Omental fat pad (tissue), 4 donors: ENCODE measurements around the gene PFKFB4. TPM values are rescaled to one million over a fixed set of nuclear protein-coding genes. Genes with fewer than 3 reads are reported as not detected.
"Not testable (repeated sequence)": the region's sequence is repeated elsewhere in the genome, so short reads cannot be mapped to it uniquely, and the experiment has no call there.

Experiments used
- ATAC-seq: fragments of 150-250 bp; one replicate; pipeline ENCODE4 v1.9.1; 2016; ENCODE audit warnings: mild to moderate bottlenecking, moderate library complexity; ENCODE audit not compliant: low FRiP score
- DNase-seq: peaks from one replicate; pipeline ENCODE4 v3.0.0-alpha.2; 2019; ENCODE audit warnings: low spot score
- total RNA-seq, 4 donors: library from RNA; depleted of rRNA; stranded (reverse); fragments of >200 nt; gene quantifications; one replicate each; pipeline ENCODE4 v1.1.0, GENCODE V29; 2016
- TF ChIP-seq, protein P1 (sequence below), 3 donors: fragments of 450-650 bp; IDR thresholded peaks; one replicate each; pipeline ENCODE4 v1.5.1; 2016 to 2017; ENCODE audit warnings: antibody characterized with exemption in 3 of 3, mild to moderate bottlenecking in 3 of 3, moderate library complexity in 2 of 3

The PFKFB4 gene
- total RNA-seq, 4 donors from 2014 or later = 1.9 to 16.2 (median 3.2) TPM

DNA sequence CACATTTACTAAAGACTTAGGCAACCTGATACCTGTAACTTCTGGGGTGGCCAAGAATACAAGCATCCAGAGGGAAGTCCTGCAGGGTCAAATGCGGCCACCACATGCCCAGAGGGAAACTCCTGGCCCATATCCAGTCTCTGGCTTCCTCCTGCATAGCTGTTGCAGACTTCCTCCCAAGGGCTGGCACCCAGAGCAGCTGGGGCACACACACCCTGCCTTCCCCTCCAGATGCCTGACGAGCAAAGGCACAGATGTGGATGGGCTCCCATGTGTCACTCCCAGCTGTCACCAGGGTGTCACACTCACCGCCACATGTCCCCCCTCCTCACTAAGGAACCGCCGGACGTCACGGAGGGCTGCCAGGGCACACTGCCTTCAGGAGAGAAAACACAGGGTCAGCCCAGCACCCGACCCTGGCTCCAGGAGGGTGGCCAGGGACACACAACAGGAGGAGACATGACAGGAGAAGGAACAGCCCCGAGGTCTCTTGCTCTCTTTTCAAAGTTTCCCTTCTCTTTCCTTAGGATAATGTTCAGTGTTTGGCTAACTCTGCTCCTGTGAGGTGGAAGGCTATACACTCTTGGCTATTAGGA is 13.2 kb downstream of the PFKFB4 start:
- TF ChIP-seq, protein P1, sequence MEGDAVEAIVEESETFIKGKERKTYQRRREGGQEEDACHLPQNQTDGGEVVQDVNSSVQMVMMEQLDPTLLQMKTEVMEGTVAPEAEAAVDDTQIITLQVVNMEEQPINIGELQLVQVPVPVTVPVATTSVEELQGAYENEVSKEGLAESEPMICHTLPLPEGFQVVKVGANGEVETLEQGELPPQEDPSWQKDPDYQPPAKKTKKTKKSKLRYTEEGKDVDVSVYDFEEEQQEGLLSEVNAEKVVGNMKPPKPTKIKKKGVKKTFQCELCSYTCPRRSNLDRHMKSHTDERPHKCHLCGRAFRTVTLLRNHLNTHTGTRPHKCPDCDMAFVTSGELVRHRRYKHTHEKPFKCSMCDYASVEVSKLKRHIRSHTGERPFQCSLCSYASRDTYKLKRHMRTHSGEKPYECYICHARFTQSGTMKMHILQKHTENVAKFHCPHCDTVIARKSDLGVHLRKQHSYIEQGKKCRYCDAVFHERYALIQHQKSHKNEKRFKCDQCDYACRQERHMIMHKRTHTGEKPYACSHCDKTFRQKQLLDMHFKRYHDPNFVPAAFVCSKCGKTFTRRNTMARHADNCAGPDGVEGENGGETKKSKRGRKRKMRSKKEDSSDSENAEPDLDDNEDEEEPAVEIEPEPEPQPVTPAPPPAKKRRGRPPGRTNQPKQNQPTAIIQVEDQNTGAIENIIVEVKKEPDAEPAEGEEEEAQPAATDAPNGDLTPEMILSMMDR (IDR thresholded peaks at IDR 0.05) = no peak
- no peak for ATAC-seq
- no peak for DNase-seq

DNA sequence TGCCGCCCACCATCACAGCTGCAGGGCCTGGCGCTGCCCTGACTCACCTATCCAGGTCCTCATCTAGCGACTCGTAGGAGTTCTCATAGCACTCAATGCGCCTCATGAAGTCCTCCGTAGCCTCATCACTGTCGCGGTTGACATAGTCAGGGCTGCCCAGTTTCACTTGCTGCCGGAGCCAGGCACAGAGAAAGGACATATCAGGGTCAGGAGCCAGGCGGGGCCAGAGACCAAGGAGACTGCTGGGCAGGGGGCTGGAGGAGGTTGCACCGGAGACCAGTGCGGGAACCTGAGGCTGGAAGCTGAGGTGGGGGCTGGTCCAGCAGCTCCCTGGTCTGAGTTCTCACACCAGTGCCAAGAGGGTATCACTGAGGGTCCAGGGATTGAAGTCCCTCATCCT is 18.2 kb downstream of the PFKFB4 start:
- TF ChIP-seq, protein P1 (IDR thresholded peaks at IDR 0.05) = no peak
- ATAC-seq (no peak), DNase-seq (no peak)

DNA sequence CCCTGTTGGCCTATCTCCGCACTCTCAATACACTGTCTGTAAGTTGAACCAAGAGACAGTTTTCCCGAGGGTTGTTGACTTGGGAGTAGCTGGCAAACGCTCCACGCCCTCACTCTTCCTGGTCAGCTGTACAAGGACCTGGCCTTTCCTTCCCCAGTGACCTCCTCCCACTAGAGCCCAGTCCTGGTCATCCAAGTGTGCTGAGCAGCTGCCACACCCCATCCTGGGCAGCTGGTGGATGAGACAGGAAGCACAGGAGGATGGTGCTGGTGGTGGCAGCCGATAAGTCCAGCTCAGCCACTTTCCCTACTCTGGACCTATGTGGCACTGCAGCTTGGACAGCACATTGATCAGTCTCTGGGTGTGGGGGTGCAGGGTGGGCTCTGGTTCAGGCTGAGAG is 19.8 kb downstream of the PFKFB4 start:
- no peak for ATAC-seq
- DNase-seq = no peak
- TF ChIP-seq, protein P1 (IDR thresholded peaks at IDR 0.05) = no peak

DNA sequence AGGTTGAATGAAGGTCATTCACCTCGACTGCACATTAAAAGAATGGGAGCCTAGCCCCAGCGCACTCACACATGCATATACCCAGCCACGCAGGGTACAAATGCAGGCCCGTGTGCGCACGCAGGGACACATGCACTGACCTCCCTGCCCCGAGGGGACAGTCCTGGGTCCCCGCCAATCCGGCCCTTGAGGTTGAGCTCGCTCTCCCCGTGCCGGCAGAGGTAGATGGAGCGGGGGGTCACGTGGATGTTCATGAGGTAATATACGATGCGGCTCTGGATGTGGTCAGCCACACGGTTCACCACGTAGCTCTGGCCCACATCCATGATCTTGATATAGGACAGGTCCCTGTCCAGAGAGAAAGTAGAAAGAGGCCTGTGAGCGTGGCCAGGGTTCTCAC is 20.5 kb downstream of the PFKFB4 start:
- ATAC-seq = no peak
- no peak for DNase-seq
- TF ChIP-seq, protein P1 (IDR thresholded peaks at IDR 0.05) = no peak

DNA sequence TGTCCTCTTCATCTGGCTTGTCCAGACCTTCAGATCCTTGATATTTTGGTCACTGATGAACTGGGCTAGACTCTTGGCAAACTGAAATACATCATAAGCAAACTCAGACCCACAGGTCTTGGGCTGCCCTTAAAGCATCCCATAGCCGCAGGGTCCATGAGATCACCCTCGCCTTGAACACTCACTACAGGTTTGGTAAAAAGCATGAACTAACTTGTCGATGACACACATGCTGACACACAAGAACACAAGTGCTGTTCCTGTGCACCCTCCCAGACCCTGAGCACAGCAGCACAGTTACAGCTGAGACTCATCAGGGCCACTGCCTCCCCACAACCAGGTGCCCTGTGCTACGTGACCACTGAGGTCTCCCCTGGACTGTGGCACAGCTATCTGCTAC is 21.0 kb downstream of the PFKFB4 start:
- TF ChIP-seq, protein P1 (IDR thresholded peaks at IDR 0.05) = no peak

DNA sequence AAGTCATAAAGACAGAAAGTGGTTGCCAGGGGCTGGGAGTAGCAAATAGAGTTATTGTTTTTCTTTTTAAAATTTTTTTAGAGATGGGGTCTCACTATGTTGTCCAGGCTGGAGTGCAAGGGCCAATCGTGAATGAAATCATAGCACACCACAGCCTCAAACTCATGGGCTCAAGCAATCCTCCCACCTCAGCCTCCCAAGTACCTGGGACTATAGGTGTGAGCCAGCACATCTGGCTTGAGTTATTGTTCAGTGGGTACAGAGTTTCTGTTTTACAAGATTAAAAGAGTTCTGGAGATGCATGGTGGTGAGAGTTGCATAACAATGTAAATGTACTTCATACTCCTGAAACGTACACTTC is 23.6 kb downstream of the PFKFB4 start:
- ATAC-seq = no peak
- TF ChIP-seq, protein P1 (IDR thresholded peaks at IDR 0.05) = no peak
- no peak for DNase-seq

More for the DNA sequence above, 21.0 kb downstream of the PFKFB4 start:
- no peak for DNase-seq
- no peak for ATAC-seq

DNA sequence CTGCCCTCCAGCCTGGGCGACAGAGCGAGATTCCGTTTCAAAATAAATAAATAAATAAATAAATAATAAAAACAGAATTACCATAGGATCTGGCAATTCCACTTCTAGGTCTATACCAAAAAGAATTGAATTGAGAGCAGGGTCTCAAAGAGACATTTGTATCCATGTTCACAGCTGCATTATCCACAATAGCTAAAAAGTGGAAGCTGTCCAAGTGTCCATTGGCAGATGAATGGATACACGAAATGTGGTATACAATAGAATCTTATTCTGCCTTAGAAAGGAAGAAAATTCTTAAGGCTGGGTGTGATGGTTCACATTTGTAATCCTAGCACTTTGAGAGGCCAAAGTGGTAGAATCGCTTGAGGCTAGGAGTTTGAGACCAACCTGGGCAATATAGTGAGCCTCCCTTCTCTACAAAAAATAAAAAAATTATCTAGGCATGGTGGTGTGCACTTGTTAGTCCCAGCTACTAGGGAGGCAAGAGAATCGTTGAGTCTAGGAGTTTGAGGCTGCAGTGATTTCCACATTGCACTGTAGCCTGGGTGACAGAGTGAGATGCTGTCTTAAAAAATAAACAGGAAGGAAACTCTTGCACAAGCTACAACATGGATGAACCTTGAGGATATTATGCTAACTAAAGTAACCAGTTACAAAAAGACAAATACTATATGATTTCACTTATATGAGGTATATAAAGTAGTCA is 24.2 kb downstream of the PFKFB4 start:
- DNase-seq = no peak
- TF ChIP-seq, protein P1 (IDR thresholded peaks at IDR 0.05) = no peak
- ATAC-seq = no peak

DNA sequence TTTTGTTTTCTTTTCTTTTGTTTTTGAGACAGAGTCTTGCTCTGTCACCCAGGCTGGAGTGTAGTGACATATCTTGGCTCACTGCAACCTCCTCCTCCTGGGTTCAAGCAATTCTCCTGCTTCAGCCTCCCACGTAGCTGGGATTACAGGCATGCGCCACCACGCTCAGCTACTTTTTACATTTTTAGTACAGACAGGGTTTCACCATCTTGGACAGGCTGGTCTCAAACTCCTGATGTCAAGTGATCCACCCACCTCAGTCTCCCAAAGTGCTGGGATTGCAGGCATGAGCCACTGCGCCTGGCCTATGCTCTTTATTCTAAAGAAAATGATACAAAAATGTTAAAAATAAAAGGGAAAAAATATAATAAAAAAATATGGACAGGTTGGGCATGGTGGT is 25.9 kb downstream of the PFKFB4 start:
- not testable (repeated sequence) for ATAC-seq, DNase-seq
